GM10248 (cell line): Measurements from ENCODE around the gene ADGRV1.

Experiments
- CTCF ChIA-PET: fragments of 300-600 bp; sonication (Branson Sonifier 250); formaldehyde crosslinking; extraction: SDS; loops from one replicate; lab custom pipeline; 2021; ENCODE audit warnings: antibody characterized with exemption; lab: Yijun Ruan, JAX
- POLR2A ChIA-PET: fragments of 350-650 bp; sonication (Branson Sonifier 250); formaldehyde crosslinking; extraction: SDS; loops from one replicate; lab custom pipeline; 2020; ENCODE audit warnings: antibody characterized with exemption; lab: Yijun Ruan, JAX
- DNase-seq: peaks from one replicate; pipeline ENCODE4 v3.0.0; 2012; ENCODE audit errors: extremely low spot score
- CTCF ChIP-seq: IDR thresholded peaks from 2 replicates; pipeline ENCODE4 v1.5.1; 2012; ENCODE audit warnings: mild to moderate bottlenecking, low read depth; ENCODE audit errors: extremely low read depth, missing control alignments, control extremely low read depth

ADGRV1 gene

GRCh38 chr5:90534922-90535321 lies 23.7 kb upstream of the ADGRV1 start:
- TF ChIP-seq CTCF = no peak
- DNase-seq = no peak
- CTCF ChIA-PET = no interaction called here
- POLR2A ChIA-PET = no interaction called here

- DNase-seq = no peak
- ChIA-PET POLR2A (no interaction called here), CTCF (interaction anchor here (1.5 kb wide), 1 partner anchor 13 kb away, joined by 4 read pairs; no protein-coding TSS in a partner anchor)
- TF ChIP-seq CTCF = no peak
These were observed 15.6 kb upstream of the ADGRV1 start for GRCh38 chr5:90542827-90543519.

- no peak for TF ChIP-seq CTCF
- ChIA-PET CTCF (interaction anchor here (0.6 to 1.8 kb wide), 3 partner anchors 10 to 112 kb away, joined by 3 to 4 read pairs (median 4); no protein-coding TSS in a partner anchor), POLR2A (no interaction called here)
- no peak for DNase-seq
These were observed 13.1 kb upstream of the ADGRV1 start for GRCh38 chr5:90545511-90545910.

GRCh38 chr5:90546216-90546837 lies 12.3 kb upstream of the ADGRV1 start:
- POLR2A ChIA-PET = no interaction called here
- no peak for TF ChIP-seq CTCF
- DNase-seq = no peak
- CTCF ChIA-PET = interaction anchor here (1.8 kb wide), 1 partner anchor 13 kb away, joined by 4 read pairs; no protein-coding TSS in a partner anchor

- POLR2A ChIA-PET = no interaction called here
- no peak for TF ChIP-seq CTCF
- CTCF ChIA-PET = no interaction called here
- no peak for DNase-seq
These were observed 11.5 kb upstream of the ADGRV1 start for GRCh38 chr5:90547072-90547536.

- ChIA-PET POLR2A (no interaction called here), CTCF (interaction anchor here (1.6 to 2.0 kb wide), 2 partner anchors 16 to 18 kb away, joined by 3 to 6 read pairs; no protein-coding TSS in a partner anchor)
- no peak for TF ChIP-seq CTCF
- DNase-seq = no peak
These were observed 10.5 kb upstream of the ADGRV1 start for GRCh38 chr5:90548069-90548593.
